H9 (cell line): Measurements from ENCODE around the gene KIF26B. TPM values are rescaled to one million over a fixed set of nuclear protein-coding genes. Genes with fewer than 3 reads are reported as not detected.

Experiments
- DNase-seq: peaks from one replicate; pipeline ENCODE4 v3.0.0-alpha.2; 2017
- H2AFZ ChIP-seq: one replicate; pipeline ENCODE4 v1.6.1; 2013; ENCODE audit warnings: mild to moderate bottlenecking, low read length, control low read depth, moderate library complexity
- H2AK5ac ChIP-seq: 2 replicates; pipeline ENCODE4 v1.6.1; 2013; ENCODE audit warnings: low read length, control low read depth, mixed read lengths; ENCODE audit not compliant: insufficient read length
- H2BK120ac ChIP-seq: one replicate; pipeline ENCODE4 v1.6.1; 2013; ENCODE audit warnings: low read depth, mild to moderate bottlenecking, low read length, control low read depth, inconsistent platforms; ENCODE audit not compliant: poor library complexity, severe bottlenecking
- H2BK12ac ChIP-seq: 2 replicates; pipeline ENCODE4 v1.6.1; 2013; ENCODE audit warnings: low read length, control low read depth, mixed read lengths, low read depth; ENCODE audit not compliant: insufficient read length
- H2BK15ac ChIP-seq: 2 replicates; pipeline ENCODE4 v1.6.1; 2013; ENCODE audit warnings: low read depth, low read length, control low read depth
- H2BK20ac ChIP-seq: one replicate; pipeline ENCODE4 v1.6.1; 2013; ENCODE audit warnings: low read depth, mild to moderate bottlenecking, low read length, control low read depth, inconsistent platforms; ENCODE audit not compliant: poor library complexity, severe bottlenecking
- H2BK5ac ChIP-seq: 2 replicates; pipeline ENCODE4 v1.6.1; 2013; ENCODE audit warnings: low read length, control low read depth, mixed read lengths; ENCODE audit not compliant: insufficient read length
- H3K14ac ChIP-seq: 2 replicates; pipeline ENCODE4 v1.6.1; 2013; ENCODE audit warnings: low read length, control low read depth; ENCODE audit not compliant: insufficient read depth
- H3K18ac ChIP-seq: 2 replicates; pipeline ENCODE4 v1.6.1; 2013; ENCODE audit warnings: low read depth, mild to moderate bottlenecking, mixed read lengths, low read length, control low read depth; ENCODE audit not compliant: insufficient read length
- H3K23ac ChIP-seq: 2 replicates; pipeline ENCODE4 v1.6.1; 2013; ENCODE audit warnings: low read length, control low read depth, mixed read lengths, low read depth; ENCODE audit not compliant: insufficient read length
- H3K23me2 ChIP-seq: 2 replicates; pipeline ENCODE4 v1.6.1; 2013; ENCODE audit warnings: low read depth, mild to moderate bottlenecking, mixed read lengths, low read length, control low read depth; ENCODE audit not compliant: insufficient read length, poor library complexity, severe bottlenecking
- H3K27ac ChIP-seq: 2 replicates; pipeline ENCODE4 v1.5.1; 2013; ENCODE audit warnings: low read length, control low read depth, mixed read lengths, low read depth; ENCODE audit not compliant: insufficient read length
- H3K27me3 ChIP-seq: 2 replicates; pipeline ENCODE4 v1.6.1; 2013; ENCODE audit warnings: low read length, control low read depth, inconsistent platforms; ENCODE audit not compliant: insufficient read depth
- H3K4ac ChIP-seq: 2 replicates; pipeline ENCODE4 v1.6.1; 2013; ENCODE audit warnings: low read depth, mild to moderate bottlenecking, control low read depth, inconsistent platforms, low read length, moderate library complexity
- H3K4me1 ChIP-seq: 2 replicates; pipeline ENCODE4 v1.6.1; 2013; ENCODE audit warnings: low read length, control low read depth, inconsistent platforms; ENCODE audit not compliant: insufficient read depth
- H3K4me2 ChIP-seq: 2 replicates; pipeline ENCODE4 v1.6.1; 2013; ENCODE audit warnings: low read length, control low read depth, mixed read lengths; ENCODE audit not compliant: insufficient read length, insufficient read depth
- H3K56ac ChIP-seq: 2 replicates; pipeline ENCODE4 v1.6.1; 2013; ENCODE audit warnings: low read depth, mild to moderate bottlenecking, mixed read lengths, low read length, control low read depth; ENCODE audit not compliant: insufficient read length
- H3K79me1 ChIP-seq: 2 replicates; pipeline ENCODE4 v1.6.1; 2013; ENCODE audit warnings: low read depth, mild to moderate bottlenecking, moderate library complexity, low read length, control low read depth, inconsistent platforms; ENCODE audit not compliant: insufficient read depth, poor library complexity, severe bottlenecking
- H3K79me2 ChIP-seq: 2 replicates; pipeline ENCODE4 v1.6.1; 2013; ENCODE audit warnings: low read length, control low read depth, inconsistent platforms; ENCODE audit not compliant: insufficient read depth
- H3K9ac ChIP-seq: 2 replicates; pipeline ENCODE4 v1.6.1; 2013; ENCODE audit warnings: low read length, control low read depth, mixed read lengths; ENCODE audit not compliant: insufficient read length; ENCODE audit errors: extremely low read depth
- H3K9me3 ChIP-seq: one replicate; pipeline ENCODE4 v1.6.1; 2013; ENCODE audit warnings: low read depth, low read length, inconsistent platforms; ENCODE audit not compliant: control insufficient read depth
- H3T11ph ChIP-seq: one replicate; pipeline ENCODE4 v1.6.1; 2013; ENCODE audit warnings: mild to moderate bottlenecking, low read length, control low read depth, inconsistent platforms
- H4K20me1 ChIP-seq: one replicate; pipeline ENCODE4 v1.6.1; 2013; ENCODE audit not compliant: control insufficient read depth, insufficient read length, insufficient read depth
- H4K5ac ChIP-seq: 2 replicates; pipeline ENCODE4 v1.6.1; 2013; ENCODE audit warnings: low read depth, mild to moderate bottlenecking, mixed read lengths, low read length, control low read depth; ENCODE audit not compliant: insufficient read length
- H4K8ac ChIP-seq: replicated peaks from 2 replicates; pipeline ENCODE4 v1.6.1; 2013; ENCODE audit warnings: low read length, control low read depth, mixed read lengths, low read depth; ENCODE audit not compliant: insufficient read length
- H4K91ac ChIP-seq: 2 replicates; pipeline ENCODE4 v1.6.1; 2013; ENCODE audit warnings: low read depth, mild to moderate bottlenecking, moderate library complexity, mixed read lengths, low read length, control low read depth; ENCODE audit not compliant: insufficient read length
- H3K27ac Mint-ChIP-seq, 3 experiments: 2 replicates in 2 of 3; 3 replicates in 1 of 3; pipeline ENCODE4 v1.8.0; 2020 to 2021; ENCODE audit warnings: mixed read lengths in 3 of 3, mild to moderate bottlenecking in 1 of 3, moderate library complexity in 1 of 3
- H3K27me3 Mint-ChIP-seq: 2 replicates; pipeline ENCODE4 v1.8.0; 2021; ENCODE audit warnings: low read depth, mild to moderate bottlenecking, moderate library complexity, mixed read lengths
- H3K36me3 Mint-ChIP-seq, 3 experiments: 2 replicates in 2 of 3; 3 replicates in 1 of 3; pipeline ENCODE4 v1.8.0; 2020 to 2021; ENCODE audit warnings: low read depth in 3 of 3, mixed read lengths in 3 of 3; ENCODE audit not compliant: insufficient read depth in 1 of 3
- H3K4me1 Mint-ChIP-seq, 2 experiments: 2 replicates each; pipeline ENCODE4 v1.8.0; 2020; ENCODE audit warnings: mixed read lengths in 2 of 2
- H3K4me3 Mint-ChIP-seq, 2 experiments: 2 replicates in 1 of 2; 3 replicates in 1 of 2; pipeline ENCODE4 v1.8.0; 2020 to 2021; ENCODE audit warnings: mild to moderate bottlenecking in 2 of 2, mixed read lengths in 2 of 2, moderate library complexity in 1 of 2
- H3K9me3 Mint-ChIP-seq, 2 experiments: 2 replicates in 1 of 2; 3 replicates in 1 of 2; pipeline ENCODE4 v1.8.0; 2020; ENCODE audit warnings: mild to moderate bottlenecking in 2 of 2, mixed read lengths in 2 of 2, moderate library complexity in 1 of 2
- CTCF ChIP-seq: fragments of 200-600 bp; sonication (generic); conservative IDR thresholded peaks from 3 replicates; pipeline ENCODE4 v1.8.0; 2021; ENCODE audit warnings: antibody characterized with exemption, mild to moderate bottlenecking
- WGBS: extraction: QIAGEN DNeasy Blood & Tissue Kit; methylation state at CpG from one replicate; pipeline ENCODE4 v1.1.7; 2013; ENCODE audit warnings: missing lambda C conversion rate, low lambda C conversion rate, mixed read lengths; ENCODE audit not compliant: insufficient read length; ENCODE audit errors: extremely low coverage; 5-methylcytosine and 5-hydroxymethylcytosine counted together
- total RNA-seq: library from RNA; stranded (reverse); gene quantifications from 2 replicates; pipeline ENCODE4 v1.2.1, GENCODE V29; 2021

Gene KIF26B
- total RNA-seq, 1 experiment from 2014 or later: 0.13 TPM

DNA sequence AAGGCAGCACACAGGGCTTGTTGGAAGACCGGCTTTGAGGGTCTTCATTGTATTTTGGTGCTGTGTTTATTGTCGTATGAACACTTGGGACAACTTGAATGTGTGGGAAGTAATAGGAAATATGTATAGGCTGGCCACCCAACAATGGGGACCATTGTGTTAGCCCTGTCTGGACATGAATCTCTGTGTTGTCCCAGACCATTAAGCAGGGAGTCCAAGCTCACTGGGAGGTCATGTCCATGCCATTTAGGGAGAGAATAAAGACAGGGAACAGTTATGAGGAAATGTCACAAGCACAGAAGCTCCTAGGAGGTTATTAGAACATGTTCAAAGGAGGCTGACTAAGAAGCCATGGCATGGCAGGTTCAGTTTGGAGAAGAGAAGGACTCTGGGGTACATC is 266.1 kb downstream of the KIF26B start:
- Histone ChIP-seq H3K23me2 (no peaks in the 10 kb centered on the region), H3K14ac (no peak overlapping the region), H3K23ac (no peak overlapping the region), H3K27ac (no peak overlapping the region), H3K4ac (no peak overlapping the region), H3K79me1 (no peaks in the 10 kb centered on the region), H3K9me3 (no peaks in the 10 kb centered on the region), H2AK5ac (no peak overlapping the region), H2BK5ac (no peak overlapping the region), H4K8ac (no peak overlapping the region), H3K9ac (no peak overlapping the region), H3K4me1 (no peaks in the 10 kb centered on the region), H2BK12ac (no peak overlapping the region), H4K5ac (no peak overlapping the region), H3K4me2 (no peak overlapping the region), H2AFZ (no peak overlapping the region), H3K56ac (no peak overlapping the region), H2BK20ac (no peak overlapping the region), H3K79me2 (no peaks in the 10 kb centered on the region), H2BK15ac (no peak overlapping the region), H3T11ph (no peak overlapping the region), H4K91ac (no peak overlapping the region), H3K18ac (no peak overlapping the region), H3K27me3 (no peaks in the 10 kb centered on the region), H2BK120ac (no peak overlapping the region), H4K20me1 (no peaks in the 10 kb centered on the region)
- Mint-ChIP-seq H3K27me3 (no peaks in the 10 kb centered on the region), H3K4me1 (peaks cover 0 to 7% of the 10 kb centered on the region in 2 experiments; a peak in 2 of 4 replicates), H3K36me3 (no peaks in the 10 kb centered on the region; a peak in 1 of 7 replicates), H3K9me3 (no peaks in the 10 kb centered on the region), H3K27ac (no peak overlapping the region), H3K4me3 (no peak overlapping the region)
- no peak for TF ChIP-seq CTCF
- no peak for DNase-seq
- WGBS: no CpG with 5 or more reads among the region's 2 CpGs
